ENCODE measurements around the gene CFB.

DNA sequence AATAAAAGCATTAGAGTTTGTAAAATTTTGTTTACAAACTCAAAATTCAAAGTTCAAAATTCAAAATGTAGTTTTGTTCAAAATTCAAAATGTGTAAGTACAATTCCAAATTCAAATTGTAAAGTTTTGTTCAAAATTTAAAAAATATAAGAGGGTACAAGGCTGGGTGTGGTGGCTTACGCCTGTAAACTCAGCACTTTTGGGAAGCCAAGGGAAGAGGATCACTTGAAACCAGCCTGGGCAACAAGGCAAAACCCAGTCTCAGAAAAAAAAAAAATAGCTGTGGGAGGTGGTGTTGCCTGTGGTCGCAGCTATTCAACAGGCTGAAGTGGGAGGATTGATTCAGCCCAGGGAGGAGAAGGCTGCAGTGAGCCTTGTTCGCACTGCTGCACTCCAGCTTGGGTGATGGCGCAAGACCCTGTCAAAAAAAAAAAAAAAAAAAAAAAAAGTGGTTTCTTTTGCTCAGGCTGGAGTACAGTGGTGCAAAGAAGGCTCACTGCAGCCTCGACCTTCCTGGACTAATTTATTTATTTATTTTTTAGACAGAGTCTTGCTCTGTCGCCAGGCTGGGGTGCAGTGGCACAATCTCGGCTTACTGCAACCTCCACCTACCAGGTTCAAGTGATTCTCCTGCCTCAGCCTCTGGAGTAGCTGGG, 38.6 kb upstream of the CFB start:
- TF ChIP-seq, protein P1, sequence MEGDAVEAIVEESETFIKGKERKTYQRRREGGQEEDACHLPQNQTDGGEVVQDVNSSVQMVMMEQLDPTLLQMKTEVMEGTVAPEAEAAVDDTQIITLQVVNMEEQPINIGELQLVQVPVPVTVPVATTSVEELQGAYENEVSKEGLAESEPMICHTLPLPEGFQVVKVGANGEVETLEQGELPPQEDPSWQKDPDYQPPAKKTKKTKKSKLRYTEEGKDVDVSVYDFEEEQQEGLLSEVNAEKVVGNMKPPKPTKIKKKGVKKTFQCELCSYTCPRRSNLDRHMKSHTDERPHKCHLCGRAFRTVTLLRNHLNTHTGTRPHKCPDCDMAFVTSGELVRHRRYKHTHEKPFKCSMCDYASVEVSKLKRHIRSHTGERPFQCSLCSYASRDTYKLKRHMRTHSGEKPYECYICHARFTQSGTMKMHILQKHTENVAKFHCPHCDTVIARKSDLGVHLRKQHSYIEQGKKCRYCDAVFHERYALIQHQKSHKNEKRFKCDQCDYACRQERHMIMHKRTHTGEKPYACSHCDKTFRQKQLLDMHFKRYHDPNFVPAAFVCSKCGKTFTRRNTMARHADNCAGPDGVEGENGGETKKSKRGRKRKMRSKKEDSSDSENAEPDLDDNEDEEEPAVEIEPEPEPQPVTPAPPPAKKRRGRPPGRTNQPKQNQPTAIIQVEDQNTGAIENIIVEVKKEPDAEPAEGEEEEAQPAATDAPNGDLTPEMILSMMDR (conservative IDR thresholded peaks at IDR 0.05; ENCODE audit: low read depth, low read length) = no peak
- TF ChIP-seq EZH2phosphoT487 (IDR thresholded peaks at IDR 0.05; ENCODE audit: borderline replicate concordance, low read length) (no peak), EZH2 (IDR thresholded peaks at IDR 0.05; ENCODE audit: low read length, unreplicated experiment) (no peak)
